K562 (cell line): ENCODE measurements around the gene DNAJB1. TPM values are rescaled to one million over a fixed set of nuclear protein-coding genes. Genes with fewer than 3 reads are reported as not detected.
A peak's percentile ranks its signal among the peaks of the same experiment; 100 is the strongest.

Experiments
- ARID4B ChIP-seq: sonication (generic); formaldehyde crosslinking; IDR thresholded peaks from 2 replicates; pipeline ENCODE4 v1.8.0; 2022; ENCODE audit warnings: mild to moderate bottlenecking, missing genetic modification reagents
- GATAD2A ChIP-seq: fragments of 450-650 bp; IDR thresholded peaks from 2 replicates; pipeline ENCODE4 v1.6.1; 2017
- HMG20B ChIP-seq: fragments of 250-450 bp; sonication (Bioruptor Pico); IDR thresholded peaks from 2 replicates; pipeline ENCODE4 v1.5.0; 2021; ENCODE audit warnings: mild to moderate bottlenecking
- PRDM10 ChIP-seq: fragments of 450-650 bp; IDR thresholded peaks from 2 replicates; pipeline ENCODE4 v1.6.1; 2018; ENCODE audit not compliant: partially characterized antibody
- ZNF134 ChIP-seq: fragments of 250-450 bp; sonication (Bioruptor Pico); conservative IDR thresholded peaks from 2 replicates; pipeline ENCODE4 v1.4.0; 2020
- polyA plus RNA-seq, 8 experiments: library from polyadenylated mRNA; depleted of rRNA in 4 of 8; stranded (reverse) in 5 of 8; unstranded in 3 of 8; fragments of >200 nt; fragmentation: Nextera tagmentation in 2 of 8; fragmentation: Illumina TruSeq in 1 of 8; extraction: Ambion mirVana in 2 of 8; extraction: Trizol in 1 of 8; gene quantifications; 2 replicates each; pipeline versions ENCODE4 v1.2.1 to v1.2.3, GENCODE V29; 2011 to 2014; ENCODE audit warnings: inconsistent platforms in 1 of 8, missing spikeins in 1 of 8
- total RNA-seq, 7 experiments: library from RNA; depleted of rRNA in 6 of 7; stranded (reverse); fragments of >200 nt in 6 of 7; fragmentation: Illumina TruSeq in 2 of 7; extraction: Trizol in 2 of 7; gene quantifications; 2 replicates each; pipeline versions ENCODE4 v1.2.1 to v1.2.3, GENCODE V29; 2011 to 2021; ENCODE audit warnings: low replicate concordance in 1 of 7
- TF ChIP-seq, protein P1 (sequence below): fragments of 450-650 bp; IDR thresholded peaks from 2 replicates; pipeline ENCODE4 v1.7.0; 2016; ENCODE audit warnings: borderline replicate concordance
- TF ChIP-seq, protein P2 (sequence below), 2 experiments: fragments of 450-650 bp; formaldehyde crosslinking in 1 of 2; IDR thresholded peaks; 2 replicates each; pipeline versions ENCODE4 v1.4.0 to v1.6.1; 2014 to 2020; ENCODE audit warnings: mild to moderate bottlenecking in 2 of 2, borderline replicate concordance in 1 of 2, low read depth in 1 of 2

The DNAJB1 gene
- total and polyA plus RNA-seq, 9 of the 15 experiments (the other 6 are each of a cell fraction or from before 2014, with no cell fraction given): 13.2 to 113 (median 62.1) TPM

DNA sequence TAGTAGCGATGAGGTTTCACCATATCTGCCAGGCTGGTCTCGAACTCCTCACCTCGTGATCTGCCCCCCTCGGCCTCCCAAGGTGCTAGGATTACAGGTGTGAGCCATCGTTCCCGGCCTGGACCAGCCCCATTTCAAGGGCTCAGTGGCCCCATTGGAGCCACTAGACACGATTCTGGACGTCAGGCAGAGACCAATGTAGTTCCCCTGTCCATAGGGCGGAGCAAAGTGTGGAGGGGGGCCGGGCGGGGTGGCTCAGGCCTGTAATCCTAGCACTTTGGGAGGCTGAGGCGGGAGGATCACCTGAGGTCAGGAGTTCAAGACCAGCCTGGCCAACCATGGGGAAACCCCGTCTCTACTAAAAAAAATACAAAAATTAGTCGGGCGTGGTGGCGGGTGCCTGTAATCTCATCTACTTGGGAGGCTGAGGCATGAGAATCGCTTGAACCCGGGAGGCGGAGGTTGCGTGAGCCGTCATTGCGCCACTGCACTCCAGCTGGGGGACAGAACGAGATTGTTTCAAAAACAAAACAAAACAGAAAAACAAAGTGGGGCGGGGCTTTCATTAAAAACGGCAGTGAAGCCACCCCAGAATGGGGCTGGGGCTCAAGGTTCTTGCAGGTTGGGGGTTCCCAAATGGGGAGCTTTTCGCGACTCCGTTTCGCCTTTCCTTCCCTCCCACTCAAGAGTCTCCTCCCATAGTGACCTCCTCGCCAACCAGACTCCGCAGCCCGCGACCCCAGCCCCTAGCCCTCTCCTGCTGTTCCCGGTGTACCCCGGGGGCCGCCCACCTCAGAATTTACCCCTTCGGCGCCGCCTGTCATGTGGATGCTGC is 10.4 kb upstream of the DNAJB1 start (continued):
- TF ChIP-seq PRDM10: peak; percentile 95
- no peak for TF ChIP-seq HMG20B (CRISPR knock-in tag)
- no peak for TF ChIP-seq GATAD2A
- TF ChIP-seq ARID4B: peak; percentile 52; the same call in 1 of the 2 replicates
- TF ChIP-seq, protein P1, sequence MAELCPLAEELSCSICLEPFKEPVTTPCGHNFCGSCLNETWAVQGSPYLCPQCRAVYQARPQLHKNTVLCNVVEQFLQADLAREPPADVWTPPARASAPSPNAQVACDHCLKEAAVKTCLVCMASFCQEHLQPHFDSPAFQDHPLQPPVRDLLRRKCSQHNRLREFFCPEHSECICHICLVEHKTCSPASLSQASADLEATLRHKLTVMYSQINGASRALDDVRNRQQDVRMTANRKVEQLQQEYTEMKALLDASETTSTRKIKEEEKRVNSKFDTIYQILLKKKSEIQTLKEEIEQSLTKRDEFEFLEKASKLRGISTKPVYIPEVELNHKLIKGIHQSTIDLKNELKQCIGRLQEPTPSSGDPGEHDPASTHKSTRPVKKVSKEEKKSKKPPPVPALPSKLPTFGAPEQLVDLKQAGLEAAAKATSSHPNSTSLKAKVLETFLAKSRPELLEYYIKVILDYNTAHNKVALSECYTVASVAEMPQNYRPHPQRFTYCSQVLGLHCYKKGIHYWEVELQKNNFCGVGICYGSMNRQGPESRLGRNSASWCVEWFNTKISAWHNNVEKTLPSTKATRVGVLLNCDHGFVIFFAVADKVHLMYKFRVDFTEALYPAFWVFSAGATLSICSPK: no peak
- no peak for TF ChIP-seq ZNF134 (CRISPR knock-in tag)
- TF ChIP-seq, protein P2, sequence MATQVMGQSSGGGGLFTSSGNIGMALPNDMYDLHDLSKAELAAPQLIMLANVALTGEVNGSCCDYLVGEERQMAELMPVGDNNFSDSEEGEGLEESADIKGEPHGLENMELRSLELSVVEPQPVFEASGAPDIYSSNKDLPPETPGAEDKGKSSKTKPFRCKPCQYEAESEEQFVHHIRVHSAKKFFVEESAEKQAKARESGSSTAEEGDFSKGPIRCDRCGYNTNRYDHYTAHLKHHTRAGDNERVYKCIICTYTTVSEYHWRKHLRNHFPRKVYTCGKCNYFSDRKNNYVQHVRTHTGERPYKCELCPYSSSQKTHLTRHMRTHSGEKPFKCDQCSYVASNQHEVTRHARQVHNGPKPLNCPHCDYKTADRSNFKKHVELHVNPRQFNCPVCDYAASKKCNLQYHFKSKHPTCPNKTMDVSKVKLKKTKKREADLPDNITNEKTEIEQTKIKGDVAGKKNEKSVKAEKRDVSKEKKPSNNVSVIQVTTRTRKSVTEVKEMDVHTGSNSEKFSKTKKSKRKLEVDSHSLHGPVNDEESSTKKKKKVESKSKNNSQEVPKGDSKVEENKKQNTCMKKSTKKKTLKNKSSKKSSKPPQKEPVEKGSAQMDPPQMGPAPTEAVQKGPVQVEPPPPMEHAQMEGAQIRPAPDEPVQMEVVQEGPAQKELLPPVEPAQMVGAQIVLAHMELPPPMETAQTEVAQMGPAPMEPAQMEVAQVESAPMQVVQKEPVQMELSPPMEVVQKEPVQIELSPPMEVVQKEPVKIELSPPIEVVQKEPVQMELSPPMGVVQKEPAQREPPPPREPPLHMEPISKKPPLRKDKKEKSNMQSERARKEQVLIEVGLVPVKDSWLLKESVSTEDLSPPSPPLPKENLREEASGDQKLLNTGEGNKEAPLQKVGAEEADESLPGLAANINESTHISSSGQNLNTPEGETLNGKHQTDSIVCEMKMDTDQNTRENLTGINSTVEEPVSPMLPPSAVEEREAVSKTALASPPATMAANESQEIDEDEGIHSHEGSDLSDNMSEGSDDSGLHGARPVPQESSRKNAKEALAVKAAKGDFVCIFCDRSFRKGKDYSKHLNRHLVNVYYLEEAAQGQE (IDR thresholded peaks at IDR 0.05; ENCODE audit: borderline replicate concordance): no peak
- TF ChIP-seq, protein P2 (CRISPR knock-in tag; IDR thresholded peaks at IDR 0.05; ENCODE audit: low read depth): no peak
